Germinal center (tissue), 1 donor: ENCODE results near the gene IL15RA.

Experiments used
- DNase-seq: peaks from one replicate; pipeline ENCODE4 v3.0.0; 2012; ENCODE audit warnings: mixed read lengths, low spot score

IL15RA gene

DNA sequence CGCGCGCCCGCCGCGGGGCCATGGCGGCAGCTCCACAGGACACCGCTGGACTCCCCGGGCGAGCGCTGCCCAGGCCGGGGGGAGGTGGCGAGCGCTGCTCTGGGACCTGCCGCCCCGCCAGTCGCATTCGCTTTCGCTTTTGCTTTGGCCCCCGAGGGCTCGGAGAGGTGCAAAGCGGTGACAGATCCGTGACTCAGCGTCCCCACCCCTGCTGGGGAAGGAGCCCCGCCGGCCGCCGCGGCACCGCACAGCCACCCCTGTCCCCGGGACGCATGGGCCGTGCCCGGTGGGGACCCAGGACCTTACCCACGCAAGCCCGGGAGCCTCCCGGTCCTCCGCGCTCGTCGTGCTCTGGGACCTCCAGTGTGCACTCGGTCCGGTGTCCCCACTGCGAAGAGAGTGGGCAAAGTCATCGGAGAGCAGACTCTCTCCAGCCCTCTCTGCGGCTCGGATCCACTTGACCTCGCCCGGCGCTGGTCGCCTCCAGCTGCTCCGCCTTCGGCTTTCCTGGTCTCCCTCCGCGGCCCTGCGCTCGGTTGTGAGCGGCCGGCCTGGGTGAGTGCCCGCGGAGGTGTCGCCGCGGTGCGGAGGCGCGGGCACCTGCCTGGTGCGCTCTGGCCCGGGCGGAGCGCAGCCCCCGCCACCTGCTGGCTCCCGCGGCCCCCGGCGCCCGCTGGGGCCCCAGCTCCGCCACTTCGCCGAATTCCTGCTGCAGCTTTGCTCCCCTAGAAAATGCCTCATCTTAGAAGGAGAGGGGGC, at the start of gene IL15RA:
TSS of gene IL15RA (minus strand) at position 73 of the 759 bp plus-strand sequence. CDS start at position 22, 51 bp downstream.
- DNase-seq, result peak; percentile 88

DNA sequence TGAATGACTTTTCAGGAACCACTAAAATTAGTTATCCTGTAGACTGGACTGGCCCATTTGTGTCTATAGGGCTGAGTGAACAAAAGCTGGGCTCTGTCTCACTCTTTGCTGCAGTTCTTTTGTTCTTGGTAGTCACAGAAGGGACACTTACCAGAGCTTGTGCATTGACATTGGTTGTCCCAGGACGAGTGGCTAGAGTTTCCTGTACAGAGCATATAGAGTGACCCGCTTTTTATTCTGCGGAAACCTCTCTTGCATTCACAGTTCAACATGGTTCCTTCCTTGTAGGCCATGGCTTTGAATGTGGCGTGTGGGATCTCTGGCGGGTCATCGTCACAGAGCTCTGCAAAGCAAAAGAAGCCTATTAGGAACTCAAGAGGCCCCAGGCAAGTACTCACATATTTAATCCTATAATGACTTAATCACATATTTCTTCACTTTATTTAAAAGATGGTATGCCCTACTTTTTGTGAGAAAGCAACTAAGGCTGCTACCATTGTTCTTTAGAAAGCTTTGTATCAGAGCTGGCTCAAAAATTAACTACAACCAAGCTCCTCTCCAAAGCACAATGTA, 48.4 kb upstream of the IL15RA start:
- DNase-seq, result no peak

GRCh38 chr10:6024334-6024682, 47.0 kb upstream of the IL15RA start:
- no peak for DNase-seq

GRCh38 chr10:6023661-6024333, 46.5 kb upstream of the IL15RA start:
- DNase-seq, result no peak

DNA sequence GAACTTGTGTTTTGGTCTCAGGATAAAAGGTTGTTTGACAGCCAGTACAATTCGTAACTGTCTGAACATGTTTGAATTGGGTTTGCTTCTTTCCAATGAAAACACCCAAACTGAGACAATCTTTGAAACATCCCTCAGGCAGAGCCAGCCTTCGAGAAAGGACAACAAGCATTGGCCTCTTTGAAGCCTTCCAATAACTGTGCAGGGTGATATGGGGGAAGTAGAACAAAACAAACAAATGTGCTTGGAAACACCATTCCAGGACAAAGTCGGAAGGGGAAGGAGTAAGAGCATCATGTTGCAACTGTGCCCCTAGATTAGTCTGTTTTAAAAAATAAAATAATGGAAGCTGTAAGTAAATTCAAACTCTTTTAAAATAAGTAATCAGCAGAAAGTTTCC, 45.3 kb upstream of the IL15RA start:
- no peak for DNase-seq

GRCh38 chr10:6020826-6021225, 43.5 kb upstream of the IL15RA start:
- no peak for DNase-seq

GRCh38 chr10:6019796-6020195, 42.5 kb upstream of the IL15RA start:
- no peak for DNase-seq

DNA sequence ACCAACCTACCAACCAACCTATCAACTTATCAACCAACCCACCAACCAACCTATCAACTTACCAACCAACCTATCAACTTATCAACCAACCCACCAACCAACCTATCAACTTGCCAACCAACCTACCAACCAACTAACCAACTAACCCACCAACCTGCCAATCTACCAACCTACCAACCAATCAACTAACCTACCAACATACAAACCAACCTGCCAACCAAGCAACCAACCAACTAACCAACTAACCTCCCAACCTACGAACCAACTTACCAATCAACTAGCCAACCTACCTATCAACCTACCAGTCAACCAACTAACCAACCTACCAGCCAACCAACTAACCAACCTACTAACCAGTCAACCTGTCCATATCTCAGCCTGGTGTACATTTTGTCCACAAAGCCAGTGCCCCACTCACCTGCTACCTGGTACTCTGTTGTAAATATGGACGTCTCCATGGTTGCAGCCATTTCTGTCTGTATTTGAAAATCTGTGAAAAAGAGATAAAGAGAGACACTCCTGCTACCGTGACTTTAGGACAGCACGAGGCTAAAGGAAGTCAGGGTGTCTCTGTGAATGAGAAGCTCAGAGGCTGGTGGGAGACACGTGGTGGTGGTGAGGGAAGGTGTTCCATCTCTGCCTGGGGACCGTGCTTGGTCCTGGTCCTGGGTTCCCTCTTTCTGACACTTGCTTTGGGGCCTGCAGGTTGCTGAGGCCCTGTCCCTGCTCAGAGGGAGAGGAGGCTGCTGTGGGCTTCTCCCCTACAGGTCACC, 41.9 kb upstream of the IL15RA start:
- no peak for DNase-seq

GRCh38 chr10:6018422-6018821, 41.1 kb upstream of the IL15RA start:
- no peak for DNase-seq

- DNase-seq, result no peak
Observed at GRCh38 chr10:6017781-6018354, 40.5 kb upstream of the IL15RA start.

GRCh38 chr10:6014241-6014761, 37.0 kb upstream of the IL15RA start:
- DNase-seq, result peak; percentile 72

DNA sequence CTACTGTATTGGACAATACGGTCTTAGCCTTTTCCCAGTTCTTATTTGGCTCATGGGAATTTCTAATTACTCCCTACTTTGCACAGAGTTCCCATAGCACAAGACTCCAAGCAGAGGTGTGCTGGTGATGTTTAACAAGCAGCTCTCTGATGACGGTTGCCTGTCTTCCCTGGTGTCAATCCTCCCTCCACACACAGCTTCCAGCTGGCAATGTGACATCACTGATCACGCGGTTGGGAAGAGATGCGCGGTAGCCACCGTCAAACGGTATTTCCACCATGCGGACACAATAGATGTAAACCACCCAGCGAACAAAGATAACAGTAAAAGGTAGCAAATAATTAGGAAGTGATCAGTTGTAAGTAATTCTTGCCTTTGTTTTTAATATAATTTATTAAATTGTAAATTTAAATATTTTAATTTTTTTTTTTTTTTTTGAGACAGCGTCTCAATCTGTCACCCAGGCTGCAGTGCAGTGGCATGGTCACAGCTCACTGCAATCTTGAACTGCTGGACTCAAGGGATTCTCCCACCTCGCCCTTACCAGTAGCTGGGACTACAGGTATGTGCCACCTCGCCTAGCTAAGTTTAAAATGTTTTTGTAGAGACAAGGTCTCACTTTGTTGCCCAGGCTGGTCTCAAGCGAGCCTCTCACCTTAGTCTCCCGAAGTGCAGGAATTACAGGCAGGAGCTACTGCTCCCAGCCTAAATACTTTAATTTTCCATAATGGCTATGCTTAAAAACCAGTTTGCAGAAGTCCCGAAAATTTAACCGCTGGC, 36.3 kb upstream of the IL15RA start:
- DNase-seq, result no peak

DNA sequence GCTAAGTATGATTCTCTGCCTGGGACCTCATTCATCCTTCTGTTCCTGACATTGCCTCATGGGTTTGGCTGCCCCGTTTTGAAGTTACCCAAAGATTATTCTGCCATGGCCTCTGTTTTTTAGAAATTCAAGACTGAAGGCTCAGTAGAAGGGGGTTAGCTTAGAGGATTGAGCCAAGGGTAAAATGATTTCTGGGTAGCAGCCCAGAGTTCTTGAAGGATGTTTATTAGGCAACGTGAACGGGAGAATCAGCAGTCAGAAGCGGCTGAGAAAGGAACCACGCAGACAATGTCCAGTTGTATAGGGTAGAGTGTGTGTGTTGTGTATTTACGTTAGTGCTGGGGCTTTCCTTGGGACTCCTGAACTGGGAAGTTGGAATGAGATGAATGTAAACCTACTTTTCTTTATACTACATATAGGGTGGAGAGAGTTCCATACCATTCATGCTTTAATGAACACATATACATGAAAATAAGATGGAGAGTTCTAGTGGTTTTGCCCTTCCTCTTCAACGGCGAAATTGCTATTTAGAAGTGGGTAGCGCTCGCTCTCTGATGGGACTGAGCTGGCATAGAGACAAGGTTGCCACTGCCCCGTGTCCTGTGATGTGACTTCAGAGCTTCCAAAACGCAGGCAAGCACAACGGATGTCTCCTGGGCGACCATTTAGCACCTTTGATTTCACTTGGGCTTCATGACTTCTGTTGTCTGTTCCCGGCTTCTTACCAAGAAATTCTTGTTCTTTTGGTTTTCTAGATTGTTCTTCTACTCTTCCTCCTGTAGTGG, 35.0 kb upstream of the IL15RA start:
- DNase-seq, result no peak

DNA sequence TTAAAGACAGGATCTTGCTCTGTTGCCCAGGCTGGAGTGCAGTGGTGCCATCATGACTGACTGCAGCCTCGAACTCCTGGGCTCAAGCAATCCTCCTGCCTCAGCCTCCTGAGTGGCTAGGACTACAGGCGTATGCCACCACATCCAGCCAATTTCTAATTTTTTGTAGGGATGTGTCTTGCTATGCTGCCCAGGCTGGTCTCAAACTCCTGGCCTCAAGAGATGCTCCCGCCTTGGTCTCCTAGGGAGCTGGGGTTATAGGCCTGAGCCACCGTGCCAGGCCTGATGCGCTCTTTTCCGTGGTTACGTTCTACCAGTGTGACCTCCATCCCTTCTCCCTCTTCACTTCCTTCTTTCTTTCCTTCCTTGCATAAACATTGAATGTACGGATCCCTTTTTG, 34.2 kb upstream of the IL15RA start:
- no peak for DNase-seq

DNA sequence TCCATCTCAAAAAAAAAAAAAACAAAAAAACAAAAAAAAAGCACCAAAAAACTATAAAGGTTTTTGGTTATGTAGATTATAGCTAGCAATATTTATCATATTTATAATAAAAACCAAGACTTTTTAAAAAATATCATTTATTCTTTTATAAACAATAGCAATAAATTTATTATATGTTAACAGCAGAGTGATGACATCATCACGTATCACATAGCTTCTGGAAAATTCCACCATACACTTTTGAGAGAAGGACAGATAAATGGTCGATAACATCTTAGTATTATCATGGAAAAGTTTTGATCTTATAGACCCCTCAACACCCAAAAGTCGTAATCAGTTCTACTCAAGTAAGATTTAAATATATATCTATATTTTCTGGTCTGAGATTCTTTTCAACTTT, 33.2 kb upstream of the IL15RA start:
- no peak for DNase-seq

- DNase-seq, result no peak
Observed at GRCh38 chr10:6009961-6010360, 32.6 kb upstream of the IL15RA start.

DNA sequence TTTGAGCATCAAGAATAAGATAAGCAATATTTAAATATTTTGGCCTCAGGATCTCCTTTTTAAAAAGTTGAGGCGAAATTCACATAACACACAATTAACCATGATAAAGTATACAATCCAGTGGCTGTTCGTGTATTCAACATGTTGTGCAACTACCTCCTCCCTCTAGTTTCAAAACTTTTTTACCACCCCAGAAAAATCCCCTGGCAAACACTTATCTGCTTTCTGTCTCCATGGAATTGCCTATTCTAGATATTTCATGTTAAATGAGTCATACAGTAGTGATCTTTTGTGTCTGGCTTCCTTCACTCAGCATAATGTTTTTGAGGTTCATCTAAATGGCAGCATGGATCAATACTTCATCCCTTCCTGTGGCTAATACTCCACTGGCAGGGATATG, 31.8 kb upstream of the IL15RA start:
- no peak for DNase-seq

GRCh38 chr10:6008497-6009142, 31.3 kb upstream of the IL15RA start:
- DNase-seq, result no peak

- DNase-seq, result no peak
Observed at GRCh38 chr10:6006991-6007390, 29.6 kb upstream of the IL15RA start.

- DNase-seq, result no peak
Observed at GRCh38 chr10:6006546-6006945, 29.2 kb upstream of the IL15RA start.
